GM19043 (cell line): Measurements from ENCODE around the gene CNTNAP5.

Source experiments
- ATAC-seq: cut with Tn5 transposase; IDR thresholded peaks from one replicate; pipeline ENCODE4 v1.9.1; 2021; ENCODE audit warnings: low read depth; ENCODE audit not compliant: unreplicated experiment

CNTNAP5 gene

DNA sequence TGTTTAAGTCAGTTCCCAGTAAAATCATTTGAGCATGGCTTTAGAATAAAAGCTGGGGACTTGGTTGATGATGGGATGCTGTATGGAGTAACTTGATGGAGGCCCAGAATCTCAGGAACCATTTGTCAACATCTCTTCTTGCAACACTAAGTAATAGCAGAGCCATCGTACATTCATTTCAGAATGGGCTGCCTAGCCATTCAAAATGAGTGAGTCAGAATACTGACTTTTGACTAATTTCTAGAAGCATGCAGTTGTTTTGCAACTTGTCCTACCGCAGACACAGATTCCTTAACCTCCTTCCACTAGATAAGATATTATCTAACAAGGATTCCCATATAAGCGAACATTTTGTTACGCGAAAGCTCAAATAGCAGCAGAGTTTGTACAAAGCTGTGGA, 229.5 kb downstream of the CNTNAP5 start:
- ATAC-seq = no peak

DNA sequence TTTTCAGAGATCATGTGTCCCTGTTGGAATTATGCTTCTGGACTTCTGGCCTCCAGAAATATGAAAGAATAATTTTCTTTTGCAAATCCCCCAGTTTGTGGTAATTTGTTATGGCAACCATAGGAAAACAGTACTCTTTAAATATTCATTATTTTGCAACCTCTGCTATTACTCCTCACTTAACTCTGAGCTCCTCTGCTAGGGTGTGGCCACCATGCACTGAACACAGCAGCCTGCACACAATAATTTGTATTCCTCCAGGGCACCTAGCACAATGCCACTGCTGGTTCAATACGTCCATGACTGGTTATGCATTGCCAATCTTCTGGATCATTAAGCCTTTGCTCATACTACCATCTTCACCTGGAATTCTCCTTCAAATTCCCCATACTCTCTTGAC, 232.0 kb downstream of the CNTNAP5 start:
- ATAC-seq = no peak

DNA sequence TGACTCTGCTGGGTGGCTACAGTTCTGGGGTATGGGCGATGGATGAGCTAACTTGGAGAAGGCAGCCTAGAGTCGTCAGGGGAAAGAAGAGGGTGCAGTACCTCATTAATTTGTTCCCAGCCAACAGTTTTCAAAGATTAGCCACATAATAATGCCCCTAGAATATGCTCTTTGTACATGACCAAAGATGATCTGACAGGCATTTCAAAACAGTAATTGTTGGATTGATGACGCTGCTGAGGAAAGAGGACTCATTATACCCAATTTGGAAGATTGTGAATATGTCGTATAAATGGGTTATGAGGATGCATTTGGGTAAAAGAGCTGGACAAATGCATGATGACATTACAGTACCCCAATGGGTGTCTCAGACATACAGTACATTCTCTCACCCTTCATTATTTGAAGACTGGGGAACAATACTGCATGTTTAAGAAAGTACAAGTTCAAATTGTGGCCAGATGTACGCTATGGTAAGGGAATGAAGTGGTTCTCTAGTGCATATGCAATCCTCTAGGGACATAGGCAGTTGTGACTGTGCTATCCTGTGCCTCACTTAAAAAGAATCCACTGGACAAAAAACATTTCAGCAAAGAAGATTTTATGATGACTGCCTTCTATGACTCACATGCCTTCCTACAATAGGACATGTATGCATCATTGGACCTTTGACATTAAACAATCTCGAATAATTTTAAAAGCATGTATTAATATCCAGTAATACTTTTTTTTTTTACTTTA, 233.2 kb downstream of the CNTNAP5 start:
- ATAC-seq = no peak

DNA sequence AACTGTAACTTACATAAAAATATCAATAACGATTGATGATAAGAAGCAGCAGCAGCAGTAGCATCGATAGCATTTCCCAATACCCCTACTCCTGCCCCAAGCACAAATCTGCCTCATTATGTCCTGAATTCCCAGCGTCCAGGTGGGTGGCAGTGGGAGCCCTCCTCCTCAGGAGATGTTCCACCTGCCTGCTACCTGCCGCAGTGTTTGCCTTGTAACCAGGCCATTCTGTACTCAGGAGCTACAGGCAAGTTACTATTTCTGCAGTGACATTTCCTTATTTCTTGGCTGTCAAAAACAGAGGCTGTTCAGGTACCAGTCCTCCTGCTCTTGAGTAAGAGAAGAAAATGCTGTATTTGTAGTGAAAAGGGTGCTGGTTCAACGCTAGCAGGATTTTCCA, 236.4 kb downstream of the CNTNAP5 start:
- ATAC-seq = no peak

DNA sequence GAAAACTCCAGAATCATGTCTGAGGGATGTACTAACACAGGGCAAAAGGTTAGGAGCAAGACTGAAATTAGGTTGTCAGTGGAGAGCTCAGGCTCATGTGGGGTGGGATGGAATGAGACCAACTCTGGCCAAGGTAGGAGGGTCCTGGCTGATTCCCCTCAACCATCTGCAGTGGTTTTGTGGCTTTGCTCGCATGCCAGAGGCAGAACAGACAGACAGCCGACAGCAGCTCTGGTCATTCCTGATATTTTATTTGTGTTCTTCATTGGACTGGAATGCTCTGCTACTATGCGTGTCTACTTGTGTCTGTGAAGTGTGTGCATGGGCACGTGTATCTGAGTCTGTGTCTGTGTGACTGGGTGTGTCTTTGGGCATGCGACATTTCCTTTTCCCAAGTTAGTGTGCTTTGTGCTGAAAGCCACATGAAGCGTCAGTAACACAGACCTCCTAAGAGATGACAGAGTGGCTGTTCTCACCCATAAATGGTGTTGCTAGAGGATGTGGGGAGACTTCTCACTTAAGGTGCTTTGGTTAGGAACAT, 239.5 kb downstream of the CNTNAP5 start:
- ATAC-seq = no peak

DNA sequence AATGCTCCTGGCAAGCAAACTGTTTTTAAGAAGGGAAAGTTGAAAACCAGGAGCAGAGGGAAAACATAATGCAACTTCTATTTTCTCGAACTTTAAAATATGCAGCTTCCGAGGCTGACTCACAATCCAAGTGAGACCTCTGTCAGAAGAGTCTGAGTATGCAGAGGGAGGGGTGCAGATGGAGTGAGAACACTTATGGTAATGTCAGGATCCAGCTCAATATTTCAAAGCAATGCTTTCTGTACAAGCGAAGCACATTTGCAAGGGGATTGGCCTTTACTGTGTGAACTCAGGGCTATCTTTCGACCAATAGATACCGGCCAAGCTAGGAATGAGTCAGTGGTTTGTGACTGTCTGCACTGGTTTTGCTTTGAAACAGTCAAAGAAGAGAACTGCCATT, 242.7 kb downstream of the CNTNAP5 start:
- no peak for ATAC-seq

DNA sequence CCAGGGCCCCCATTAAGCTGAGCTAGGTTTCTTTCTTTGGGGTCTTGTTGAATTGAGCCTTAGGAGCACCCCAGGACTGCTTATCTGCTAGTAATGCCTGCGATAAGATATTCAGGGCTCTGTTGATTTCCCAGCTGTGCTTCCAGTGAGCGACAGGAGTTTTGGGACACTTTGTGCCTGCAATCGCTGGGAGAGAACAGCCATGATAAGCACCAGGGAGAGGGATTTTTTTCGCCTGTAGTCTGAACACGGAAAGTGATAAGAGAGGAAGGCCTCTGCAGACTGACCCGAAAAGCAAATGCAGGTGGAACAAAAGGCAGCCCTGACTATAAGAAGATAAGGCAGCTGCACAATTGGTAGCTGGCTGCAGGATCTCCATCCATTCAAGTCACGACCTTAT, 244.3 kb downstream of the CNTNAP5 start:
- no peak for ATAC-seq

DNA sequence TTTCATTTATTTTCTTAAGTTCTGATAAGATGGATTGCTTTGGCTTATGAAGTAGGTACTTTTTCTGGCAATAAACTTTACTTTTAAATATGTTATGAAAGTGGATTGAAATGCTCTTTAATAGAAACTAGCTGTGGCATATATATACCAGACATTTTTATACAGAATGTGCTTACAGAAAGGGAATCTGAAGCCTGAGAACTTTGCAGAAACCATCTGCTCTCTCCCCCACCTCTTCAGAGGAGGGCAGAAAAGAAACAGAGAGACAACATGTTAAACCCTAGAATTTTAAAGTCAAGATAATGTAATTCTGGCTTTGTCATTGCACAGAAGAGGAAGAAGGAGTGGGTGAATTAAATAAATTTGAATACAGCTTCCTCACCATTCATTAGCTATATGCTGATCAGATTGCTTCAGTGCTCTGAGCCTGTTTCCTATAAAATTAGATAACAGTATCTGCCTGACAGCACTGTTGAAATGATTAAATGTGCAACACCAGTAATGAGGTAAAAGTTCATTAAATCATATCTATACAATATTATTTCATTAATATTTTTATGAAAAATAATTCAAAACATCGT, 247.3 kb downstream of the CNTNAP5 start:
- ATAC-seq = no peak

DNA sequence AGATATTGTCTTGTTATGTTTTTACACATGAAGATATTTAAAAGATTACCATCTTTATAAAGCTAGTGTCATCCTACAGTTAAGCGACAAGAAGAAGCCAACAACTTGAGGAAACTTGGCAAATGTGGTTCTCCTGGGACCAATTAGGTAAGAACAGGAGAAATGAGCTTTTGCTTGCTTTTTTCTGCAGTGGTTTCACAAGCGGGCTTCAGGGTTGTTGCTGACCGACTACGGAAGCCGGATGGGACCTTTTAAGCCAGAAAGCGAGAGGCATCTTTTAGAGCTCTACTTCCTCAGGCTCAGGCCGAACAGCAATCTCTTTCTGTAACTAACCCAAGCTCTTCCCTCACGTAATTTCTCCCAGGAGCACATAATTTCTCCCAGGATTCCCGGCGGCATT, 256.5 kb downstream of the CNTNAP5 start:
- no peak for ATAC-seq

DNA sequence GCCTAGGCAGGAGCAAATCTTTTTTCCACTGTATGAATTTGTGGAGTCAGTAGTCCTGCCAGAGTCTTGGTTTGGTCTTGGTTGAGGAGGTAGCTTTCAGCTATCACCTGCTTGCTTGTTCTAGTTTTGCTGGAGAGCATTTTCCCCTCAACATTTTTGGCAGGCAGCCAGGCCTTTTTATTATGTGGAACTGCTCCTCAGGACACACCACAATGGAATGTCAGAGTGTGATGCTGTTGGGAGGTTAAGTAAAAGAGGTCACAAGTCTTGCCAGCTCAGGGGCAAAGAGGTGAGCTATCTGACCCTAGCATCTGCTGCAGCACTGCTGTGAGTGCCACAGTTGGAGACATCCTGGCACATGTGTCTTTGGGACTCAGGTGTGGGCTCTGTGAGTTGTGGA, 258.0 kb downstream of the CNTNAP5 start:
- ATAC-seq = no peak

DNA sequence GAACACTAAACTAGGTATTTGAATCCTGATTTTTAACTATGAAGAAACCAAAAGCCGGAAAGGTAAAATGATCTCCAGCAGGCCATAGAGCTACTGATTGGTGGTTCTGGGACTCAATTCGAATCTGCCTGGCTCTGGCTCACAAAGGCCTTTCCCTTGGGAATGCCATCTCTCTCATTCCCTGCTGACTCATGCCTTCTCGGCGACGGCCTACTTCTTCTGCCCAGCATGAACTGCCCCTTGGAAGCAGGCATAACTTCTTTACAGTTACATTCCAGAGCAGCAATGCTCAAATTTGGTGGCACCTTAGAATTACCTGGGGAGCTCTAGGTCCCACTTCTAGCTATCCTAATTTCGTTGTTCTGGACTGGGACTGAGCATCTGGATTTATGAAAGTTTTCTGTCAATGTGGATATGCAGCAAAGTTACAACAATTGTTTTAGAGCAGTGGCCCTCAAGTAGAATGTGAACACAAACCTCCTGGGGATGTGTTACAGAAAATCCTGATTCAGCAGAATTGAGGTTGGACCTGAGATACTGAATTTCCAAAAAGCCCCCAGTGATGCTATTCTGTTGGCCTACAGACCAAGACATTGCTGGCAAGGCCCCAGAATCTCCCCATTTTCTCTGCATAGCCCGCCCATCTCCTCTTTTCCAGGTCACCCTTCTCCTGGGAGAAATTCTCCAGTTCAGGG, 261.1 kb downstream of the CNTNAP5 start:
- ATAC-seq = no peak

DNA sequence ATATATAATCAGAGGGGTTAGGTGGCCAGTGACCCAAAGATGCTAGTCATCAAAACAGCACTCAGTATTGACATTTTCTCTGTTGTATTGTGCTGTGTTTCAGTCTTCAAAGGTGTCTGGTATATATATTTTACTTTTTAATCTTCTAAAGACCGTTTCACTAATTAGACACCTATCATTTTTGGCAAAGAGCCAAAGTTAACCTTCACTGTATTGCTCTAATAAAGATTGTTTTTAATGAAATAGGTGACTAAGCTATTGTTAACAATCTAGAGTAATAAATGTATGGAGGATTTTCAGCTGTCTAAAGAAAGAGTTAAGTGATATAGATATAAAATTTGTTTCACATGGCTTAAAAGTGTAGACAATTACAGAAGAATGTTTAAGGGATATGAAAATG, 264.0 kb downstream of the CNTNAP5 start:
- no peak for ATAC-seq

DNA sequence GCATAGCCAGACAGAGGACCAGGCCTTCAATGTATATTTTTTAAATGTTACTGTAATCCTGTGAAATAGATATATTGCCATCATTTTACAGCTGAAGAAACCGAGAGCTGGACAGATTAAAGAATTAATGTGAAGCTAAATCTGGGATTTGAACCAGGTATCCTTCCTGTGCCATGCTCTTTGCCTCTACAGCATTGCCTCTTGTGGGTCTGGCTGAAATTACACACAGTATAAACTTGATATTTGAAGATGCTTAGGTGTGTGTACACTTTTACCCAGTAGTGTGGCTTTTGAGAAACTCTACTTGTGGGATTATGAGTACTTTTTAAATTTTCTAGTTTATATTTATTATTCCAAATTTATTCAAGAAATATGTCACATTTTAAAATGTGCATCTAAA, 264.5 kb downstream of the CNTNAP5 start:
- no peak for ATAC-seq

DNA sequence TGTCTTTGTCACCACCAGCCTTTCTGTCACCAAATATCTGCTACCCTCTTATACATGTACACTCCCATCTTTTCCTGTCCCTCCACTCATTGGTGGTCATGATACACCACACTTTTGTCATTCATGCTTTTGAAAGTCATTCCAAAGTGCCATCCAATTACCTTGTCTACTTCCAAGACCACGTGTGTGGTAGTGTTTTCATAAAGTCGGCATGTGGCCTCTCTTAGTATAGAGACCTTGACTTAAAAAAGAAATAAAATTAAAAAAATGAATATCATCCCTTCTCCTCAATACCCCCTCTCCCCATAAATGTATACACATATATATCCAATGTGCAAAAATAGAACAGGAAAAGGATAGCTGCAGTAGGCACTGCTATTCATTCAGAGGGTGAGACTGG, 271.4 kb downstream of the CNTNAP5 start:
- no peak for ATAC-seq

DNA sequence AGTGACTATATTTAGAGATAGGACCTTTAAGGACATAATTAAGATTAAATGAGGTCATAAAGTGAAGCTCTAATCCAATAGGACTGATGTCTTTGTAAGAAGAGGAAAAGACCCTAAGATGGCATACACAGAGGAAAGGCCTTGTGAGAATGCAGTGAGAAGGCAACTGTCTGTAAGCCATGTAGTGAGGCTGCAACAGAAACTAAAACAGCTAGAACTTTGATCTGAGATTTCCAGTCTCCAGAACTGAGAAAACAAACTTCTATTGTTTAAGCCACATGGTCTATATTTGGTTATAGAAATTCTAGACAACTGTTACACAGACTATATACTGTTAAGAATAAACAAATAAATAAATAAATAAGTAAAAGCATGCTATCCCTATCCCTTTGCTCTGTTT, 276.8 kb downstream of the CNTNAP5 start:
- no peak for ATAC-seq

DNA sequence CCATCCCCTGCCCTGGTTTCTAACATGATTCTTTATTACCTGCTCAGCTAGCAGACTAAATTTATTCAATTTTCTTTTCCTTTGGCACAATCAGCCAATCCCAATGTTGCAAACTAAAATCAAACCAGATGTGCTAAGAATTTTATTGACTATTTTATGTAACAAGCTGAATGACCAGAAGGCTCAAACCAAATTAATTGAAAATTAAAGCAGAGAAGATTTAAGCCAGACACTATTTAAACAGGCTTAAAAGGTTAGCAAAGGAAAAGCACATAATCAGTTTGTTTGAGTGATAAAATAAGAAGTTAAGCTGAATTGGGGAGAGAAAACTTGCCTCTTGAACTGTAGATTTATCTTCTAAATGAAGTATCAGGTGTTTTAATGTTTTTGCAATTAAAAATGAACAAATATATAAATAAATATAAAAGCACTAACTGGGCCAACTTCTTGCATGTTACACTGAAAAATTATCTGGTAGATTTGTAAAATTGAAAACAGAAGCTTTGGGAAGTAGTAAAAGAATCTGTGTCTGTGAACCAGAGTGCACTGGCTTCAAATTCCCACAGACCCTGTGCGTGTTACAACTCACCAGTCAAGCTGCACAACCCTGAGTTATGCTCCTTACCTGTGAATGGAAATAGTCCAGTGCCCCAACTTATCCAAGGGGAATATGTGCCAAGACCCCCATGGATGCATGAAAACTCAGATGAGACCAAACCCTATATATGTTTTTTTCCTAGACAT, 283.4 kb downstream of the CNTNAP5 start:
- ATAC-seq = no peak

DNA sequence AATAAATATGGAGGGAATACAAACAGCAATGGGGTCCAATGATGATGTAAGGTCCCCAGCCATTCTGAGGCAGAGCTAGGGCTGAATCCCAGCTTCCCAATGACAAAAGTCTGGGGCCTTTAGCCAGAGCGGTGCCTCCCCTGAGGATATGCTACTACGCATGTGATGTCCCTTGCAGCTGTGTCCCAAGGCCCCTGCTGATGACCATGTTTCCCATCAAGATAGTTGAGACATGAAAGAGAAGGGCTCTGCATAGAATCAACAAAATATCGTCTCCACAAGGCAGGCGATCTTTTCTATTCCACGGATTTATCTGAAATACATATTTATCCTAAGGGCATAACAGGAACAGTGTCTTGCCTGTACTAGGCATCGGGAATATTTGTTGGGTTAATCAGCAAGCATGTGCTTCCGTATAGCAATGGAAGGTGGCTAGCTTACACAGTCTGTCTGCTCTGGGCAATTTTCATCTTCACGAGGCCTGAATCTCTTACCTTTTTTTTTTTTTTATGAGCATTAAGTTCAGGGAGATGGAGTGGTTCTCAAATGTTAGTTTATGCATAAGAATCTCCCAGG, 284.6 kb downstream of the CNTNAP5 start:
- no peak for ATAC-seq

DNA sequence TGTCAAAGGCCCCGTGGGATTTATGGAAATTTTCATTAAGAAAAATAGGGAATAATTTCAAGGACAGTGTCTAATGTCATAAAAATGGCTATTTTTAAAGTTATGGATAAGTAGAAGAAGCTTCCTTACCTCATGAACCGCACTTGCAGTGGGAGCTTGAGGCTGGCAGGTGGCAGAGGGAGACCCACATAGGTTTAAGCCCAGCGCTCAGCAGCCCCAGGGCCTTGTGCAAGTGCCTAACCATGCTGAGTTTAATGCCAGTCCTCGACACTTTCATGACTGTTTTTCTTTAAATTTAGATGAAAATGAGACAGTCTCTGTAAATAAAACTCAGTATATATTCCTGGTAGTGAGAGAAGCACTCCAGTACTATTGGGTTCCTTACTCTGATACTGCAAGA, 285.6 kb downstream of the CNTNAP5 start:
- ATAC-seq = no peak

DNA sequence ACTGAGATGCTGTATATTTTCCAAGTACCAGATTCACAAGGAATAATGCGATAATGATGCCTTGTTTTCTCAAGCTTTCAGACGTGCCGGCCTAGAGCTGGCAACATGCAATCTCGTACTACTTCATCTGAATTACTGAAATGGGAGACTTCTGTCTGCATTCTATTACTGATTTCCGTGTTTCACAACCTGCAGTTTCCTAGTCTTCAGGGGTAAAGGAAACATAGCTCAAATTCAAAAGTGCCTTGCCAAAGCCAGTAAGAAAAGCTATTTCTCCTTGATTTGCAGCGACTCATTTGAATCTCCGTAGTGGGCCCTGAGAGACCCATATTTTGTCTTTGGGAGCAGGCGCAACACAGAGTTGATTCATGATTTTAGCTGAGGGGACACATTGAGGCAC, 289.0 kb downstream of the CNTNAP5 start:
- ATAC-seq = no peak

DNA sequence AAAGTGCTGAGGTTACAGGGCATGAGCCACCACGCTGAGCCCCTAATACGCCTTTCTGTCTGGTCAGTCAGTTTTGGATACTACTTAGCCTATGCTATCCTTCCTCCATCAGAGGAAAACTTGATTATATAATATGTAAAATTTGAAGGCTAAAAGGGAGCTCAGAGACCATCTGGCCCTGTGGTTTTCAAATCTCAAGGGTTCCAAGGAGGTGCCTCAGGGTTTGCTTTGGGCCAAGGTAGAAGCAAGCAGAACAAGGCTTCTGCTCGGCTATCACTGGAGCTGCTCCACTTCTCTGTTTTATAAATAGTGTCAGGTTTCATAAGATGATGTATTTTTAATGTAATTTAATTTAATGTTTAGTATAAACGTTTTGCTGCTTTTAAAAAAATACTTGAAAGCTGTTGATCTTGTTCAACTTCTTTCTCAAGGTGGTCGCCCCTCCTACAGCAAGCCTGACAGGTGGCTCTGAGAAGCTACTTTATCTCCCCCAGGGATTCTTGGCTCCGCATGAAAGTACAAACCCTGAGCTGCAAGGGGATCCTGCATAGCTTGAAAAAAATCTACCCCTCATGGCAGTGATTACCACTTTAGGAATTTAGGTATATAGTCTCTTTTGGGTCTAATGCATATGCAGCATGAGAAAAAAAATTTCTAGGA, 290.3 kb downstream of the CNTNAP5 start:
- no peak for ATAC-seq
